GM19099 (cell line): ENCODE measurements around the gene NDUFAF8.

Source experiments
- POLR2A ChIP-seq: IDR thresholded peaks from 3 replicates; pipeline ENCODE4 v1.6.1; 2011; ENCODE audit warnings: low read depth; ENCODE audit not compliant: insufficient read length; ENCODE audit errors: extremely low read depth

NDUFAF8 gene

DNA sequence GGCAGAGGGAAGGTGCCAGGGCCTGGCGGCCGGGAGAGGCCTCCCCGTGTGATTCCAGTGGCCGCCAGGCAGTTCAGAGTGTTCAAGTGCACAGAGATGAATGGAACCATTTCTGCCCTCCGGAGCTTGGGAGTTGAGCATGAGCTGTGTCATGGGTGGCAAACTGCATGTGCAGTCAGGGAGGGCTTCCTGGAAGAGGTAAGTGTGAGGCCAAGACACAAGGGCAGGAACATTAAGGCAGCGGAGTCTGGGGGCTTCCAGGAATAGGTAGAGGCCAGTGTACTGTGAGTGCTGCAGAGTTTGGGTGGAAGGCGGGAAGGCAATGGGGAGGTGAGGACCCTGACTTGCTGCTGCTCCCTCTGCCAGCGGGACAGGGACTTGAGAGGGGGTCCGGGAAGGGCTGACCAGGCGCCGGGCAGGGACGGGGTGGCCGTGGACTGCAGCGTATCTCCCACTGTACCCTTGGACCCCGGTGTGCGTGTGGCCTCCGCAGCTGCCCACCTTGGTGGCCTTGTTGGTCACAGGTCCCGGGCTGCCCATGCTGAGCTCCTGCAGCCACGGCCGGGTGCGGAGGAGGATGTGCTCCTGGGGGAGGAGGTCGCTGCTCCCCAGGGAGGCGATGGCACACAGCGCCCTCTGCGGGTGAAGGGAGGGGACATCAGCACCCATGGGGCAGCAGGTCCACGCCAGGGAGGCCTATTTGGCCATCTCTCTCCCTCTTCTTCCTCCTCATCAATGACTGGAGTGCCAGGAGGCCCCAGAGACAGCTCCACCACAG, 8.9 kb upstream of the NDUFAF8 start:
- no peak for TF ChIP-seq POLR2A

DNA sequence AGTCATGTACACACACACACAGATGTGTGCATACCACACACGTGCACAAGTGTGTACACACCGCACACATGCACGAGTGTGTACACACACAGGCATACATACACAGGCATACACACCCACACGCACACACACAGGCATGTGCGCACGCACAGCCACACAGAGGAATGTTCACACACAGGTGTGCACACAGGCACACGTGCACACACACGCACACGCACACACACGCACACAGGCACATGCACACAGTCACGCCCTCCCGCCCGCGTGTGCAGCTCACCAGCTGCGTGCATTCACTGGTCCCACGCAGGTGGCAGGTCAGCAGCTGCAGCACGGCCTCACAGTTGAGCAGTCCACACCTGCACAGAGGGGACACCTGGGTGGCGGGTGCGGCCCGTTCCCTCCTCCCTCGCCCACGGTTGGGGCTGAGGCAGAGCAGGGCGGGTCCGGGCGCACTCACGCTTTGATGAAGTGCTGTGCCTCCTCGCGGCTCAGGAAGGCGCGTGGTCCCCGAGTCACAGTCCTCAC, 7.9 kb upstream of the NDUFAF8 start:
- no peak for TF ChIP-seq POLR2A

DNA sequence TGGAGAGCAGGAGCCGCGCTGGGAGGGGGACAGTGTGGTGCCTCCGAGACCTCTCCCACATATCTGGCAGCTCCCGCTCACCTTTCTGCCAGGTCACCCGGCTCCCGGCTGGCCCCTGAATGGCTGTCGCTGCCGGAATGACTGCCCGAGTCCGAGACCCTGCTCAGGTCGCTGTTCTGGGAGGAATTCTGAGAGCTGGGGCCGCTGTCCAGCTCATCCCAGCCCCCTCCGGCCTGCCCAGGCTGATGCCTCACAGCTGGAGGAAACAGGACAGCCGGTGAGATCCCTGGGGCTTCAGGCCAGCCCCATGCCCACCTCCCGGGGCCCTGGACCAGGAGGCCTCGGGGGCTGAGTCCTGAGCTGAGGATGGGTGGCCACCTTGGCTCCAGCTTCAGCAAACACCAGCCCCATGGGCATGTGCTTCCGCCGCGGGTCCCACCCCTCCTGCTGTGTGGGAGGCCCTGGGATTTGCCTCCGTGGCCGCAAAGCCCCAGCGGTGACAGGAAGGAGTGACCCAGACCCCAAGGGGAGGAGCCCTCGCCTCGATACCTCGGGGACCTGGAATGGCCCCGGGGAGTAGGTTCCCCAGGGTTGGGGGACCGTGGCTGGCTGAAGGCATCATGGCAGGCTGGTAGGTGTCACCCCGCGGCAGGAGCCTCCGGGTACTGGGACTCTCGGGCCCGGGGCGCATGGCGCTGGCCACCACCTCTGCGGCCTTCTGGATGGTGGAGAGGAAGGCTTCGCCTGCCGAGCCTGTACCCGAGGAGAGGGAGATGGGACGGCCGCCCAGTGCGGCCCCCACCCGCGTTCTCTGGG, 7.1 kb upstream of the NDUFAF8 start:
- TF ChIP-seq POLR2A, result no peak

DNA sequence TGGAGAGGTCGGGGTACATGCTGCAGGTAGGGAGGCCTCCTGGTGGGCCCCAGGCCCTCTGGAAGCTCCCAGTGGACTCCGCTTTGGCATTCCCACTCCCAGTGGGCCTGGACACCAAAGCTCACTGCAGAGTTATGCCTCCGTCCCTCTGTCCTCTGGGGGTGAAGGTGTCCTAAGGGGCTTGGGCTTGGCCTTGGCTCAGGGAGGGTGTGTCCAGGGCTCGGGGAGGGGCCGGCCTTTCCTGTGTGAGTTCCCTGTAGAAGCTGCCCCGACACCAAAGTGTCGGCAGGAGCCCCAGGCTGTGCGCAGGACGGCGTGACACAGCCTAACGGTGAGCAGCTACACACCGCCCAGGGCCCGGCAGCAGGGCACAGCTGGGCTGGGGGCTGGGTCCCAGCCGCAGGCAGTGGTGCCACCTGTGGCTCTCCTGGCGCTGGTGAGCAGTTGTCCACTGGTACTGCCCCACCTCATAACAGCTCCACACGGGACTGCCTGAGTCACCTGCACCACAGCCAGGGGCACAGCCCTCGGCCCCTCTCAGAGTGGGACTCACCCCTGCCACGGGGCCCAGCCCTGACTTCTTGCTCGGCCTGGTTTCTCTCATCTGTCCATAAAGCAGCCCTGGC, 6.4 kb upstream of the NDUFAF8 start:
- no peak for TF ChIP-seq POLR2A

DNA sequence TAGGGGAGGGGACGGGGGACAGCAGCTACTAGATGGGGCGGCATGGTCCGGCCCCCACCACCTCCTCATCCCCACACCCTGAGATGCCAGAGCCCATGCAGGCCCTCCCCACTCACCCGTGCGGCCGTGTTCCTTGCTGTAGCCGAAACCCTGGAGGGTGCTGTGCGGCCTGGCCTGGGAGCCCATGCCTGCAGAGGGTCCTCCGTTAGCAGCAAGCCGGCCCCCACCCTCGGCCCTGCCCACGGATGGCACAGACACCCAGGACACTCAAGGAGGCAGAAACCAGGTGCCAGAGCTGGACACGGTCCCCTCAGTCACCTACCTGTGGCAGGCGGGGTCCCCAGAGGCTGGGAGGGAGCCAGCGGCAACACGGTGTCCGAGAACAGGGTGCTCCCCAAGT, 5.8 kb upstream of the NDUFAF8 start:
- TF ChIP-seq POLR2A, result no peak

DNA sequence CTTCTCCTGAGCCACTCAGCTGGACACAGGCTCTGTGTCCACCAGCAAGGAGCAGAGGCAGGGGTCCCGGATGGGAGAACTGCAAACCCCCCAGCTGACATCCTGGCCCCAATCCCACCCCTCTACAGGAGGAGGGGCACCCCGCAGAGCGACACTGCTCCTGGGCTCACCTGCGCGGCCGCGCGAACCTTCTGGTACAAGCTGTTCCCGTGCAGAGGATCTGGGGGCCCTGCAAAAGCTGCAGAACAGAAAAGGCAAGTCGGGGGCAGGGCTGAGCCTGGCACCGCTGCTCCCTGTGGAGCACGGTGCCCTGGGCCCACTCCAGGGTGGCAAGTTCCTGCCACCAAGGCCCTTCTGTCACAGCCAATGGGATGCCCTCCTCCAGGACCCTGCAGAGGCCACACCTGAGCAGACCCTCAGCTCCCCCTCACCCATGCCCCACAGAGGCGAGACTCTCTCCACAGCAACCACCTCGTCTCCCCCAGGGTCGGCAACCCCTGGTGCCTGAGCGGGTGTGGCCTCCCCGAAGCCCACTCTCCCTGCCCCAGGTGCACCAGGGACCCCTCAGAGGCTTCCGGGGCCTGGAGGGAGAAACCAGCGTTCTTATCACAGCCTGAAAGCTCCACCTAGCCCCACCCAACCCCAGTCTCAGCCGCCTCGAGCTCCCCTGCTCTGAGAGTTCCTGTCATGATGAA, 5.2 kb upstream of the NDUFAF8 start:
- TF ChIP-seq POLR2A, result no peak

DNA sequence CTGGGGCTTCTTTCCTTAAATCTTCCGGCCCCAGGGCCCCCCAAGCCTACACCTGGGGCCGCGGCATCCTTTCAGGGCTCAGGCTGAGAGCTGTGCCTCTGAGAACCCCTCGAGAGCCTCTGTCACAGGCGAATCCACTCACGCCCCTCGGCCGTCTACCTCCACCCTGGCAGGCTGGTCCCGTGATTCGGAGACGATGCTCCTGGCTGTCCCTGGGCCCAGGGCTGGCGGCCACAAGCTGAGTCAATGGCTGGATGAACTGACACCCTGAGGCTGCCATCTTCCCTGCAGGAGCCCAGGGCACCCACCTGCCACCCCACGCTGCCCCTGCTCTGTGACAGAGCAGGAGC, 4.6 kb upstream of the NDUFAF8 start:
- TF ChIP-seq POLR2A, result no peak

DNA sequence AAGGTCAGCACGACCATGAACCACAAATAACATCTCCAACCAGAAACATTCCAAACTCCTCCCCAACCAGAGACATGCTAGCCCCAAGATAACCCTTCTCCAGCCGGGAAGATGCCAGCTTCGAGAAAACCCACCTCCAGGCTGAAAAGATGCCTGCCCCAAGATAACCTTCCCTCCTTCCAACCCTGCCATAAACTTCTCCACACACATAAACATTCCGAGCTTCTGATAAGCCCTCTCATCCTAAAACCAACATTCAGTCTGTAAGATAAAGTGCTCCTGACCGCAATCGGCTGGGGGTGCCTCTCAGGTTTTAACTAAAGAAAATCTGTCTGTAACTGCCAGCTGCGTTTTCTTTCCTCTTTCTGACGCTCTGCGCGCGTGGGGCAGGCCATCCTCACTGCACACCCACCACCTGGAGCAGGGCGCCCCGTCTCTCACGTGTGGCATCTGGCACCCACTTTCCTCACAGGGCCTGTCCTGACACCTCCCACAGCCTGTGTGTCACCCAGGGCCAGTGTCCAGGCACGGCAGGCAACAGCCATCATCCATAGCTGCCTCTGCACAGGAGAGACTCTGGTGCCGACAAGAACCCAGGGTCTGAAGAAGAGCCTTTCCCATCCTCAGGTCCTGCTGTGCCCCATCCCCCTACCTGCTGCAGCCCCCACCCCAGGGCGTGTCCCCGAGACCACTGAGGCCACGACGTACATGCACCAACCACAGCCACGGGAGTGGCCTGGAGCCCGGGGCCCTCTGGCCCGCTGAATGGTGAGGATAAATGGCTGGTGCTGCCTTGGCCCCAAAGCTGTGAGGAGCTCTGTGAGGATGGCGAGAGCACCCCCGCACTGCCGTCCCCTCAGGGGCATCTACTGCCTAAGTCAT, 3.9 kb upstream of the NDUFAF8 start:
- no peak for TF ChIP-seq POLR2A

DNA sequence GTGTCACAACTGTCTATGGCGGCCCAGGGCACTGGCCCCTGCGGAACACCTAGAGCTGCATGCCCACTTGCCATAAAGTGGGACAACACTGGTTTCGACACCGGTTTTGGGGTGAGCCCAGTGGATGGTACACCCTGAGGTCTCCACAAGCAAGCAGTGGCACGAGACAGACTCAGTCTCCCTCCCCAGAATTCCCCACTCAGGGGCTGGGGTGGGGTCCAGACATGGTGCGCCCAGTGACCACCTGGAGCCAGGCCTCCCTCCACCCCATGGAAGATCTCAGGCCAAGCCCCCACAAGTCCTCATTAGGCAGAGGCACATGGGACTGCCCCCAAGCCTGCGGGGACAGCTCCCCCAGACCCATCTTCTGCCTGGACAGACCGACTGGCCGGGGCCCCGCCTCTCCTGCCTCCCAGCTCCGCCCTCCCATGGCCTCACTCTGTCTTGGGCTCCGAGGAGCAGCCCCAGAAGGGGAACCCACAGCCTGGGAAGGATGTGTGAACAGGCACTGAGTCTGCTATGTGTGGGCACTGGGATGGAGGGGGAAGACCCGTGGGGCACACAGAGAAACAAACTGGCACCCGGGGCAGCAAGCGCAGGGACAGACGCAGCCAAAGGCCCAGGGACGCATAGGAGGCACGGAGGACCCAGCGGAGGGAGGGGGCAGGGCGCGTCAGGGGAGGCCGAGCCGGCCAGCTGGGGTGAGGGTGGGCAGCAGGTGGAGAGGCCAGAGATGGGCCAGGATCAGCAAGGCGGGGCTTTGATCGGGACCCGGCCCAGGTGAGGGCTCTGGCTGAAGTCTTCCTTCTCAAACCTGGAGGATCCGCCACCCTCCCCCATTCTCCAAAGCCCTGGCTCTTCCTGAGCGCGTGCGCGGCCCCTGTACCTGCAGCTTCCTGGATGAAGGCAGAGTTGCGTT, 3.0 kb upstream of the NDUFAF8 start:
- no peak for TF ChIP-seq POLR2A

DNA sequence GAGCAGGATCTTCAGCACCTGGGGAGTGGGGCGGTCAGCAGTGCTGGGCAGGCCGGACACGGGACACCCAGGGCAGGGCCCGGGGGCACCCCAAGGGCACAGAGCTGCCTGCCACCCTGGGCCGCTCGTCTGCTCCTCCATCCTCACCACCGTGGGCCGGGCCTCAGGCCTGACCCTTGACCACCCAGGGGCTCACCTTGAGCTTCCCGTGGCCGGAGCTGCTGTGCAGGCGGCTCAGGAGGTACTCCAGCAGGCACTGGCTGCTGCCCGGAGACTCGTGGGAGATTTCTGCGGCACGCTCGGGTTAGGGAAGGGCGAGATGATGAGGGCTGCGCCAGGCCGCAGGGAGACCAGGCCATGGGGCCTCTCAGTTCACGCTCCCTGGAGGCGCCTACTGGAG, 2.3 kb upstream of the NDUFAF8 start:
- TF ChIP-seq POLR2A, result no peak

DNA sequence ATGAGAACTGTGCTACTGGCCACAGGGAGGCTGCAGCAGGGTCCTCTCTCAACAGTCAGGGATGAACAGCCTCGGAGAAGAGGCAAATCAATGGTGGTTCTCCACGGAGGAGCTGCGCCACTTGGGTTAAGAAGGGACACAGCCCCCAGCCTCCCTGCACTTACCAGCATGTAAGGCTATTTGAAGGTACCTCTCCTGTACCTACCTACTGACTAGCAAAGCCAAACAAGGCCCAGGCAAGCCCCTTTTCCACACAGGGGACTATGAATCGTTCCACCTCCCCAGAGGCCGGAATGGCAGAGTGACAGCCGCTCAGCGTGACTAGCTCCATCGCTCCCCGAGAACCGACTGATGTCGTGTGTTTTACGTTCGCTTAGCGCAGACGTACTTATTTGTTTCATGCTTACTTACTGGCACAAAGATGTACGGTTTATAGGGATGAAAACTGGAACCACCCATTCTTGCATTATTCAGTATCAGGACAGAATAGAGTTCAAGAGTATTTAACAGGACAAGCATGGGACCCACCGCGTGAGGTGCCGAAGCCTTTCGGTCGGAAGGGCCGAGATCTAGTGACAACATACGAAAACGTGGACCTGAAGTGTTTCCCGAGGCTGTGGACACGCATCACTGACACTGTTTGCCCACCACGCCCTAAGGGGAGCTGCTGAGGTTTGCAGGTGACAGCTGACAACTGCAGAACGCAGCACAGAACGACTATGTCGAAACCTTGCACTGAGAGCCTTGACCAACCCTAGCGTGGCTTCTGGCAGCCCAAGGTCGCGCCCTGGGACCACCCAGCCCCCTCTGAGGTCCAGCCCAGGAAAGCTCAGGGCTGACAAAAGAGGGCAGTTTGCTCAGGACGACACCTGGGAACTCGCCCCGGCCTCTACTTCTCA, 1.3 kb upstream of the NDUFAF8 start:
- no peak for TF ChIP-seq POLR2A

DNA sequence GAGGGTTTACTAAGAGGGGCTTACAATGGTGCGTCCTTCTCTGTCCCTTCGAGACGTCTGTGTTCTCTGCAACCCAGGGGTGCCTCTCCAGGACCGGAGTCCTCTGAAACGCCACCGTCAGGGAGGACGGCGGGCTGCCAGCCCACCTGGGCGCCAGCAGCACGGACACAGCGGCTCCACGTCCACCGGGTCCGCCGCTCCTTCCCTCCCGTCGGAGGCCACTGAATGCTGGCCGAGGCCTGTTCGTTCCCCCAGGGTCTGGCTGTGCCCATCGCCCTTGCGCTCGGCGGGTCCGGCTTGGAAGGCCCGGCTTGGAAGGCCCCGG, 666 bp upstream of the NDUFAF8 start:
- no peak for TF ChIP-seq POLR2A
